H1 (cell line): ENCODE results near the gene TFCP2. TPM values are rescaled to one million over a fixed set of nuclear protein-coding genes. Genes with fewer than 3 reads are reported as not detected.

ENCODE experiments used
- ASH2L ChIP-seq: fragments of 200-600, 300-600 bp; sonication (generic); IDR thresholded peaks from one replicate; pipeline ENCODE4 v1.7.1; 2017; ENCODE audit warnings: low read length
- BACH1 ChIP-seq: IDR thresholded peaks from 2 replicates; pipeline ENCODE4 v1.6.1; 2012; ENCODE audit warnings: low read length, improper control_type of control experiment
- BCL11A ChIP-seq, 2 experiments: IDR thresholded peaks; one replicate each; pipeline ENCODE4 v1.6.1; 2011; ENCODE audit warnings: low read depth in 2 of 2, low read length in 2 of 2, mild to moderate bottlenecking in 2 of 2
- CREB1 ChIP-seq: IDR thresholded peaks from 2 replicates; pipeline ENCODE4 v1.6.1; 2012; ENCODE audit warnings: inconsistent platforms
- CTCF ChIP-seq, 3 experiments: IDR thresholded peaks; 1 replicate in 2 of 3; 2 replicates in 1 of 3; pipeline versions ENCODE4 v1.5.1 to v1.6.1; 2011; ENCODE audit warnings: low read length in 3 of 3, mild to moderate bottlenecking in 3 of 3, inconsistent platforms in 2 of 3, low read depth in 1 of 3, moderate library complexity in 1 of 3; ENCODE audit not compliant: insufficient read depth in 1 of 3; ENCODE audit errors: control extremely low read depth in 1 of 3
- E2F6 ChIP-seq: IDR thresholded peaks from 2 replicates; pipeline ENCODE4 v1.6.1; 2012; ENCODE audit warnings: inconsistent platforms
- FOSL1 ChIP-seq: IDR thresholded peaks from 2 replicates; pipeline ENCODE4 v1.6.1; 2011; ENCODE audit warnings: mild to moderate bottlenecking, low read depth, low read length, moderate library complexity; ENCODE audit not compliant: insufficient read depth
- GTF2F1 ChIP-seq: IDR thresholded peaks from 2 replicates; pipeline ENCODE4 v1.6.1; 2012; ENCODE audit warnings: low read depth, low read length, improper control_type of control experiment, borderline replicate concordance
- JUN ChIP-seq: IDR thresholded peaks from 2 replicates; pipeline ENCODE4 v1.6.1; 2011; ENCODE audit warnings: low read depth, mild to moderate bottlenecking, improper control_type of control experiment, low read length
- KDM4A ChIP-seq: IDR thresholded peaks from one replicate; pipeline ENCODE4 v1.7.1; 2012; ENCODE audit warnings: low read depth, mild to moderate bottlenecking, moderate library complexity, low read length, inconsistent platforms; ENCODE audit not compliant: severe bottlenecking
- MAFK ChIP-seq: IDR thresholded peaks from 2 replicates; pipeline ENCODE4 v1.6.1; 2012; ENCODE audit warnings: low read depth, mild to moderate bottlenecking, improper control_type of control experiment, low read length
- MAX ChIP-seq: IDR thresholded peaks from 2 replicates; pipeline ENCODE4 v1.6.1; 2012; ENCODE audit warnings: inconsistent platforms
- NANOG ChIP-seq: IDR thresholded peaks from 2 replicates; pipeline ENCODE4 v1.6.1; 2011; ENCODE audit warnings: low read length, low read depth, mild to moderate bottlenecking, inconsistent platforms; ENCODE audit not compliant: insufficient read depth, poor library complexity, severe bottlenecking
- NRF1 ChIP-seq: IDR thresholded peaks from 2 replicates; pipeline ENCODE4 v1.6.1; 2011; ENCODE audit warnings: mild to moderate bottlenecking, low read depth, low read length, improper control_type of control experiment
- POLR2A ChIP-seq, 2 experiments: IDR thresholded peaks; 1 replicate in 1 of 2; 2 replicates in 1 of 2; pipeline ENCODE4 v1.6.1; 2011; ENCODE audit warnings: low read depth in 2 of 2, low read length in 2 of 2, mild to moderate bottlenecking in 2 of 2; ENCODE audit errors: control extremely low read depth in 1 of 2
- POLR2AphosphoS5 ChIP-seq: IDR thresholded peaks from 2 replicates; pipeline ENCODE4 v1.6.1; 2011; ENCODE audit warnings: low read depth, low read length
- RAD21 ChIP-seq, 2 experiments: IDR thresholded peaks in 1 of 2; conservative IDR thresholded peaks in 1 of 2; 2 replicates each; pipeline ENCODE4 v1.6.1; 2011; ENCODE audit warnings: low read depth in 2 of 2, low read length in 2 of 2, improper control_type of control experiment in 1 of 2, inconsistent platforms in 1 of 2, mild to moderate bottlenecking in 1 of 2, moderate library complexity in 1 of 2
- RBBP5 ChIP-seq: IDR thresholded peaks from 2 replicates; pipeline ENCODE4 v1.7.1; 2012; ENCODE audit warnings: low read depth, mild to moderate bottlenecking, inconsistent platforms, low read length, moderate library complexity, borderline replicate concordance
- SIN3A ChIP-seq, 2 experiments: IDR thresholded peaks in 1 of 2; conservative IDR thresholded peaks in 1 of 2; 2 replicates each; pipeline ENCODE4 v1.6.1; 2011 to 2012; ENCODE audit warnings: low read length in 2 of 2, improper control_type of control experiment in 1 of 2, low read depth in 1 of 2, mild to moderate bottlenecking in 1 of 2
- TAF1 ChIP-seq: IDR thresholded peaks from 2 replicates; pipeline ENCODE4 v1.6.1; 2011; ENCODE audit warnings: mild to moderate bottlenecking, low read depth, low read length
- TAF7 ChIP-seq: optimal IDR thresholded peaks from 2 replicates; pipeline ENCODE3; 2011; ENCODE audit warnings: low read depth, mild to moderate bottlenecking, inconsistent platforms, low read length, moderate library complexity, borderline replicate concordance
- polyA plus RNA-seq, 7 experiments: library from polyadenylated mRNA; depleted of rRNA in 3 of 7; stranded (reverse) in 5 of 7; unstranded in 2 of 7; fragments of >200 nt in 5 of 7; fragments of 200-250 nt in 2 of 7; gene quantifications; 1 replicate in 5 of 7; 2 replicates in 1 of 7; 4 replicates in 1 of 7; pipeline versions ENCODE4 v1.2.1 to v1.2.3, GENCODE V29; 2011 to 2013; ENCODE audit warnings: missing spikeins in 2 of 7, mixed read lengths in 2 of 7
- total RNA-seq: library from RNA; stranded (reverse); fragmentation: NEBNext Ultra II Directional; extraction: Animal tissue kit (Norgen Biotek cat#: 25700); gene quantifications from 2 replicates; pipeline ENCODE4 v1.2.1, GENCODE V29; 2021

Gene TFCP2
- total and polyA plus RNA-seq, 2 of the 8 experiments (the other 6 are each of a cell fraction or from before 2014, with no cell fraction given) = 19.8 to 49.2 TPM

GRCh38 chr12:51217968-51218606 is 45.2 kb upstream of the TFCP2 start, which contains the start of gene POU6F1 (continued):
- TF ChIP-seq CTCF (IDR thresholded peaks at IDR 0.05; ENCODE audit: control extremely low read depth in 1 of 3, insufficient read depth in 1 of 3, low read depth in 1 of 3, low read length in 3 of 3) (peak; percentile 29 to 56 (median 48)), CREB1 (peak; percentile 66), ASH2L (peak; percentile 71), BACH1 (no peak), TAF1 (no peak), POLR2A (IDR thresholded peaks at IDR 0.05; ENCODE audit: control extremely low read depth in 1 of 2, low read depth in 2 of 2, low read length in 2 of 2) (peak in 1 of 2 experiments; percentile 62; a peak in 1 of 3 replicates), TAF7 (no peak), BCL11A (IDR thresholded peaks at IDR 0.05; ENCODE audit: low read depth in 2 of 2, low read length in 2 of 2) (no peak), SIN3A (conservative IDR thresholded peaks at IDR 0.05 in 1 of 2, IDR thresholded peaks at IDR 0.05 in 1 of 2; ENCODE audit: low read depth in 1 of 2, low read length in 2 of 2) (peak in 1 of 2 experiments; percentile 34; a peak in 1 of 4 replicates), POLR2AphosphoS5 (peak; percentile 55), FOSL1 (no peak), KDM4A (peak; percentile 40), MAFK (no peak), RBBP5 (peak; percentile 46; the same call in 1 of the 2 replicates), E2F6 (peak; percentile 31; the same call in 1 of the 2 replicates), RAD21 (IDR thresholded peaks at IDR 0.05 in 1 of 2, conservative IDR thresholded peaks at IDR 0.05 in 1 of 2; ENCODE audit: low read depth in 2 of 2, low read length in 2 of 2) (peak in 1 of 2 experiments; percentile 38; a peak in 2 of 4 replicates), NANOG (no peak), JUN (no peak), GTF2F1 (no peak), MAX (peak; percentile 65; the same call in 1 of the 2 replicates), NRF1 (no peak)
